WTC11 (cell line): Measurements from ENCODE around the gene ABR. TPM values are rescaled to one million over a fixed set of nuclear protein-coding genes. Genes with fewer than 3 reads are reported as not detected.
"Not testable (repeated sequence)": the region's sequence is repeated elsewhere in the genome, so short reads cannot be mapped to it uniquely, and the experiment has no call there.

Experiments
- ATAC-seq: fragments of 200-7000 bp; cut with Tn5 transposase; 2 replicates; pipeline ENCODE4 v1.10.0; 2021; ENCODE audit warnings: mild to moderate bottlenecking, moderate library complexity
- CTCF ChIA-PET: fragments of 300-600 bp; sonication (Branson Sonifier 250); formaldehyde crosslinking; loops from one replicate; lab custom pipeline; 2021; ENCODE audit warnings: antibody characterized with exemption; lab: Charles Lee
- POLR2A ChIA-PET: fragments of 350-600 bp; sonication (Branson Sonifier 250); formaldehyde crosslinking; loops from one replicate; lab custom pipeline; 2021; ENCODE audit warnings: antibody characterized with exemption; lab: Charles Lee
- DNase-seq: peaks from one replicate; pipeline ENCODE4 v3.0.0; 2021; ENCODE audit warnings: low spot score
- H3K27ac Mint-ChIP-seq: 2 replicates; pipeline ENCODE4 v1.8.0; 2021; ENCODE audit warnings: mixed read lengths
- H3K27me3 Mint-ChIP-seq: 2 replicates; pipeline ENCODE4 v1.8.0; 2021; ENCODE audit warnings: low read depth, mild to moderate bottlenecking, moderate library complexity, mixed read lengths
- H3K36me3 Mint-ChIP-seq: 2 replicates; pipeline ENCODE4 v1.8.0; 2021; ENCODE audit warnings: mixed read lengths
- H3K4me1 Mint-ChIP-seq: 2 replicates; pipeline ENCODE4 v1.8.0; 2022; ENCODE audit warnings: mixed read lengths
- H3K4me3 Mint-ChIP-seq: 2 replicates; pipeline ENCODE4 v1.8.0; 2021; ENCODE audit warnings: mild to moderate bottlenecking, moderate library complexity, mixed read lengths
- H3K9me3 Mint-ChIP-seq: 2 replicates; pipeline ENCODE4 v1.8.0; 2021; ENCODE audit warnings: mixed read lengths
- CTCF ChIP-seq: fragments of 200-600 bp; IDR thresholded peaks from 2 replicates; pipeline ENCODE4 v1.8.0; 2022; ENCODE audit warnings: antibody characterized with exemption
- E2F1 ChIP-seq: sonication (generic); formaldehyde crosslinking; IDR thresholded peaks from 2 replicates; pipeline ENCODE4 v1.8.0; 2022; ENCODE audit warnings: mild to moderate bottlenecking, missing genetic modification reagents
- ELF4 ChIP-seq: sonication (generic); formaldehyde crosslinking; IDR thresholded peaks from 2 replicates; pipeline ENCODE4 v1.8.1; 2022; ENCODE audit warnings: low read depth, mild to moderate bottlenecking, moderate library complexity, missing genetic modification reagents
- EMX1 ChIP-seq: fragments of 250-450 bp; sonication (Bioruptor Pico); IDR thresholded peaks from 2 replicates; pipeline ENCODE4 v1.8.0; 2021; ENCODE audit warnings: mild to moderate bottlenecking
- ESRRA ChIP-seq: sonication (generic); formaldehyde crosslinking; IDR thresholded peaks from 2 replicates; pipeline ENCODE4 v1.8.1; 2022; ENCODE audit warnings: mild to moderate bottlenecking, missing genetic modification reagents, borderline replicate concordance
- FOXP4 ChIP-seq: sonication (generic); formaldehyde crosslinking; IDR thresholded peaks from 2 replicates; pipeline ENCODE4 v1.8.0; 2022; ENCODE audit warnings: mild to moderate bottlenecking, missing genetic modification reagents
- NFATC4 ChIP-seq: fragments of 250-450 bp; sonication (Bioruptor Pico); IDR thresholded peaks from 2 replicates; pipeline ENCODE4 v1.9.0; 2021; ENCODE audit warnings: mild to moderate bottlenecking
- PRDM15 ChIP-seq: sonication (generic); formaldehyde crosslinking; IDR thresholded peaks from 2 replicates; pipeline ENCODE4 v1.8.0; 2022; ENCODE audit warnings: missing genetic modification reagents
- PRRX2 ChIP-seq: fragments of 250-450 bp; sonication (Bioruptor Pico); IDR thresholded peaks from 2 replicates; pipeline ENCODE4 v1.8.0; 2021; ENCODE audit warnings: mild to moderate bottlenecking
- SOX15 ChIP-seq: fragments of 250-450 bp; sonication (Bioruptor Pico); IDR thresholded peaks from 2 replicates; pipeline ENCODE4 v1.9.0; 2021; ENCODE audit warnings: mild to moderate bottlenecking
- ZBTB21 ChIP-seq: sonication (generic); formaldehyde crosslinking; IDR thresholded peaks from 2 replicates; pipeline ENCODE4 v1.8.1; 2023; ENCODE audit warnings: mild to moderate bottlenecking, missing genetic modification reagents, borderline replicate concordance
- ZMAT4 ChIP-seq: fragments of 250-450 bp; sonication (Bioruptor Pico); IDR thresholded peaks from 2 replicates; pipeline ENCODE4 v1.9.0; 2021; ENCODE audit warnings: mild to moderate bottlenecking
- ZNF263 ChIP-seq: sonication (generic); formaldehyde crosslinking; IDR thresholded peaks from 2 replicates; pipeline ENCODE4 v1.8.1; 2022; ENCODE audit warnings: low read depth, mild to moderate bottlenecking, moderate library complexity, missing genetic modification reagents
- ZNF416 ChIP-seq: fragments of 250-450 bp; sonication (Bioruptor Pico); IDR thresholded peaks from 2 replicates; pipeline ENCODE4 v1.9.0; 2021; ENCODE audit warnings: mild to moderate bottlenecking, inconsistent platforms
- ZNF423 ChIP-seq: fragments of 250-450 bp; sonication (Bioruptor Pico); IDR thresholded peaks from 2 replicates; pipeline ENCODE4 v2.1.2; 2022; ENCODE audit warnings: mild to moderate bottlenecking, moderate library complexity
- total RNA-seq: library from RNA; stranded (reverse); gene quantifications from 3 replicates; pipeline ENCODE4 v1.2.3, GENCODE V29; 2021

ABR gene
- total RNA-seq, 1 experiment from 2014 or later: 38.0 TPM

DNA sequence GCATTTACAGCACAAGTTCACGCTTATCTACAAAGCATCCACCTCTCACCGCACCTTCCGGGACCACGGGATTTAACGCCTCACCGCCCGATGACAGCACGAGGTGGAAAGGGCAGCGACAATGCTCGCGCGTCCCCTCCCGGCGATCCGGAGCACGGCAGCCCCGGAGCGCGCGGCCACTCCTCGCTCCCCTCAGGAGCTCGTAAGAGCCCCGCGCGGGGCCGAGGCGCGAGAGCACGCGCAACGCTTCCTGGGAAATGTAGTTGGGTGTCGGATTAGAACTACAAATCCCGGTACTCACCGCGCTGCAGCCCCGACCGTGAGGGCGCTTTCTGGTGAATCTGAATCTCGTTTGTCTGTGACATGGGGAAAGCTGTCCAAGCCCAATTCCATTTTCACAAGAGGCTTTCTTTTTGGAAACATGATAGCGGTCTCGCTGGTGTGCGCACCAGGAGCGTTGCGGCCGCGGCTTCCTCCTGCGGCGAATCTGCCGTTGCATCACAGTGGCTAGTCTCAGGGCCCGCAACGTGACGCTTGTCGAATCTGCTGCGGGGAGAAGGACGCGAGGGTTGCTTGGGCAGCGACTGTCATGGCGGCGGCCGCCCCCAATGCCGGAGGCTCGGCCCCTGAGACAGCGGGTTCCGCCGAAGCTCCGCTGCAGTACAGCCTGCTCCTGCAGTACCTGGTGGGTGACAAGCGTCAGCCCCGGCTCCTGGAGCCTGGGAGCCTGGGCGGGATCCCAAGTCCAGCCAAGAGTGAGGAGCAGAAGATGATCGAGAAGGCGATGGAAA lies 183.0 kb downstream of the ABR start, which contains the start of gene TIMM22 (continued):
- TF ChIP-seq E2F1 (CRISPR knock-in tag): 0 out of 2 replicates have a peak, but pooled peaks have one; percentile 80
- no peak for TF ChIP-seq ELF4 (CRISPR knock-in tag)
- peak; percentile 71; the same call in 1 of the 2 replicates for TF ChIP-seq ZBTB21 (CRISPR knock-in tag)
- no peak for TF ChIP-seq ZNF423 (CRISPR knock-in tag)
- peak; percentile 79 for TF ChIP-seq CTCF
- no peak for TF ChIP-seq NFATC4 (CRISPR knock-in tag)
- no peak for TF ChIP-seq SOX15 (CRISPR knock-in tag)
- peak; percentile 79 for TF ChIP-seq FOXP4 (CRISPR knock-in tag)
- 0 out of 2 replicates have a peak, but pooled peaks have one; percentile 50 for TF ChIP-seq ESRRA (CRISPR knock-in tag)
- no peak for TF ChIP-seq ZNF263 (CRISPR knock-in tag)
- no peak for TF ChIP-seq ZNF416 (CRISPR knock-in tag)
- no peak for TF ChIP-seq ZMAT4 (CRISPR knock-in tag)
- no peak for TF ChIP-seq PRDM15 (CRISPR knock-in tag)
- no peak for TF ChIP-seq EMX1 (CRISPR knock-in tag)
- no peak for TF ChIP-seq PRRX2 (CRISPR knock-in tag)

DNA sequence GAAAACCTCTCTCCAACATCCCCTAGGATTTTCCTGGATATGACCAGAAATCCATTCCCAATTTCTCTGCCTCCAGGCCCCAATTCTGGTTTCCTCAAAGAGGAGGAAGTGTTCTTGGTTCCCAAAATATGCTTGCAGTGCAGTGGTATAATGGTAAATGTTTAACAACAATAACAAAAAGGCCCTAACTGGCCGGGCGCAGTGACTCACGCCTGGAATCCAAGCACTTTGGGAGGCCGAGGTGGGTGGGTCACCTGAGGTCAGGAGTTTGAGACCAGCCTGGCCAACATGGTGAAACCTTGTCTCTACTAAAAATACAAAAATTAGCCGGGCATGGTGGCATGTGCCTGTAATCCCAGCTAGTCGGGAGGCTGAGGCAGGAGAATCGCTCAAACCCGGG lies 184.5 kb downstream of the ABR start:
- POLR2A ChIA-PET, H3K27ac Mint-ChIP-seq, ATAC-seq, H3K4me1 Mint-ChIP-seq, H3K4me3 Mint-ChIP-seq, DNase-seq, H3K36me3 Mint-ChIP-seq: not testable (repeated sequence)
- CTCF ChIA-PET: interaction anchor here (1.5 kb wide), 1 partner anchor 53 kb away, joined by 5 read pairs; no protein-coding TSS in a partner anchor
- peaks cover 14% of the 10 kb centered on the region for H3K9me3 Mint-ChIP-seq
- H3K27me3 Mint-ChIP-seq: peaks cover 19% of the 10 kb centered on the region
